ENCODE data around the gene GINS1.

The GINS1 gene

DNA sequence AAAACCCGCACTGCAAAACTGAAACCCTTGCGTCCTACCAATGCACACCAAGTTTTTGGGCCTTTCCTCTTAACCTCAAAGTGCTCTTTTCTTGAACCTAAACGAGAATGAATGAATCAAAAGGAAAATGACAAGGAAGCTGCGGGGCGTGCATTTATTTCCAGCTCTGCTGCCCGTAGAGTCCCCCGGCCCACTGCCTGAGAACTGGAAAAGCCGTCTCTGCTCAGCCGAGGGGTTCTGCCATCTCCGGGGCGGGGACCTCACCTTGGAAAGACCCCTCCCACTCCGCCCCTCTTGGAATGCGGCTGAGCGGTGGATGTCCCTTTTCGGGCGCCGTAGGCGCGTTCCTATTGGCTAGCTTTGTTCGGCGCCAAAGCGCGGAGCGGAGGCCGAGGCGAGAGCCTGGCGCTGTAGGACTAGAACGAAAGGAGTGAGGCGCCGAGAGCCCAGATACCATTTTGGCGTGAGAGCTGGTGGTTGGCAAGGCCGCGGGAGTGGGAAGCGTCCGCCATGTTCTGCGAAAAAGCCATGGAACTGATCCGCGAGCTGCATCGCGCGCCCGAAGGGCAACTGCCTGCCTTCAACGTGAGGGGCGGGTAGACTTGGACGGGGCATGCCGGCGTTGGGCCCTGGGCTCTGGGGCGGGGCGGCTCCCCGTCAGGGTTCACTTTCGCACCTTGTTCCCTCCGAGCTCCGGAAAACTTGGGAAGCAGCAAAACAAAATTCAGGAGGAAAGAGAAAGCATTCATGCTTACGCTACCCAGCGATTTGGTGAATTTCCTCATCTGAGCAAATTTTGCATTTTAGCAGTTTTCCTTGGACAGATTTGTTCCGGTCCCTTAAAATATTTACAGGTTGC is at the start of gene GINS1:
TSS of gene GINS1 (plus strand) at position 363 of the 859 bp plus-strand sequence. CDS start at position 511, 148 bp downstream.
- DNase-seq, result peak; percentile 73 to 80

- DNase-seq, result no peak
These were observed 46.7 kb upstream of the GINS1 start for GRCh38 chr20:25360631-25361286.

- no peak for DNase-seq
These were observed 46.2 kb upstream of the GINS1 start for GRCh38 chr20:25361287-25361683.

GRCh38 chr20:25364180-25364788 is 43.2 kb upstream of the GINS1 start:
- no peak for DNase-seq

GRCh38 chr20:25364879-25365699 is 42.4 kb upstream of the GINS1 start:
- DNase-seq, result no peak

- no peak for DNase-seq
These were observed 38.9 kb upstream of the GINS1 start for GRCh38 chr20:25368526-25368925.

- no peak for DNase-seq
These were observed 38.5 kb upstream of the GINS1 start for GRCh38 chr20:25368976-25369375.

GRCh38 chr20:25369529-25369928 is 37.9 kb upstream of the GINS1 start:
- no peak for DNase-seq

DNA sequence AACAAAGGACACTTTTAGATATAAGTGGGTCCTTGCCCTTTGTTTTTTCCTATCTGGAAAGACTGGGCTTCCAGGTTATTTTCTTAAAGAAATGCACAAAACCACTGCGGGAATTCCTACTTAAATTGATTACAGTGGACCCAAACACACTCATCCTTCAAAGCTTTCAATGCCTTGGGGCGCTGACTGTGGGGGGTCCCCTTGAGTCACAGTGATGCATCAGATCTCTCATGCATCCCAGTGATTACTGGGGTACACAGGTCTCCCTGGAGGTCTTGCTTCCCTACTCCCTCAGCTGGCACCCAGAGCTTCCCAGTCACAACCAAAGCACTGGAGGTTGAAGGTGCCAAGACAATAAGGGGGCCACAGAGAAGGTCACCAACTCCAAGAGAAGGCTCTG is 37.5 kb upstream of the GINS1 start:
- DNase-seq, result no peak

DNA sequence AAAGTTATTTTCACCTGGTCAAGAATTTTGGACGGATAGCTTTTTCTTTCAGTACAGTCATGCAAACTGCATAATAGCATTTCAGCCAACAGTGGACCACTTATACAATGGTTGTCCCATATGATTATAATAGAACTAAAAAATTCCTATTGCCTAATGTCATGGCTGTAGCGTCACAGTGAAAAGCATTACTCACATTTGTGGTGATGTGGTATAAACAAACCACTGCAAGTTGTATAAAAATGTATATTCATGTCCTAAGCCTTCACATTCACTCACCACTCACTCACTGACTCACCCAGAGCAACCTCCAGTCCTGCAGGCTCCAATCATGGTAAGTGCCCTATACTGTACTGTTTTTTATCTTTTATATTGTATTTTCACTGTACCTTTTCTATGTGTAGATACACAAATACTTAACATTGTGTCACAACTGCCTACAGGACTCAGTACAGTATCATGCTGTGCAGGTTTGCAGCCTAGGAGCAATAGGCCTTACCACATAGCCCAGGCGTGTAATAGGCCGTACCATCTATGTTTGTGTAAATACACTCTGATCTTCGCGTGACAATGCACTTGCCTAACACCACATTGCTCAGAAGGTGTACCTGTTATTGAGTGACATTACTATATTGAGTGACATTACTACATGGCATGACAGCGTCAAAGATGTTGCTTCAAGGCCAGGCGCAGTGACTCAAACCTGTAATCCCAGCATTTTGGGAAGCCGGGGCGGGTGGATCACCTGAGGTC is 34.7 kb upstream of the GINS1 start:
- DNase-seq, result no peak

DNA sequence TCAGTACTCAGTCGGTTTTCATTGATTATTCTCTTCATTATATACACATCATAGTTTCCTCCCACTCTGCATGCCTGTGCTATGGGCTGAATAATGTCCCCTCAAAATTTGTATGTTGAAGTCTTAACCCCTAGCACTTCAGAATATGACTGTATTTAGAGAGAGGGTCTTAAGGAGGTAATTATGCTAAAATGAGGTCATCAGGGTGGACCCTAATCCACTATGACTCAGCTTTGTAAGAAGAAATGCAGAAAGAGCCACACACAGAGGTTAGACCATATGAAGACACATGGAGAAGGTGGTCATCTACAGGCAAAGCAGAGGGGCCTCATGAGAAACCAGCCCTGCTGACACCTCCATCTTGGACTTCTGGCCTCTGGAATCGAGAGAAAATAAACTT is 32.6 kb upstream of the GINS1 start:
- no peak for DNase-seq

DNA sequence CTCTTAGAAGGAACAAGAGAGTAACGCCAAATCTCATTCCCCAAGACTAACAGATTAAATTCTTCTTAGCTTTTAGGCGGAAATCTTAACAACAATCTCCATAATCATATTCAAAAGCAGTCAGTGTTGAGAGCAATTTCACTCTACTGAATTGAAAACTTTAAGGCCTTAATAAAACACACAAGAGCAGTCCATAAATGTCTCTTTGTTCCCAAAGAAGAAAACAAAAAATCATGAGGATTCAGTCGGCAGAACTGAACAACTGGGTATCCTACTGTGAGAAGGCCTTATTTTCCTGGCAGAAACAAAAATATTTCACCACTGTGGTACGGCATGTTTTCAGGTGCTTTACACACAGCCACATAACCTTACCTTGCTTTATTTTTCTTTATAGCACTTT is 31.2 kb upstream of the GINS1 start:
- DNase-seq, result no peak

DNA sequence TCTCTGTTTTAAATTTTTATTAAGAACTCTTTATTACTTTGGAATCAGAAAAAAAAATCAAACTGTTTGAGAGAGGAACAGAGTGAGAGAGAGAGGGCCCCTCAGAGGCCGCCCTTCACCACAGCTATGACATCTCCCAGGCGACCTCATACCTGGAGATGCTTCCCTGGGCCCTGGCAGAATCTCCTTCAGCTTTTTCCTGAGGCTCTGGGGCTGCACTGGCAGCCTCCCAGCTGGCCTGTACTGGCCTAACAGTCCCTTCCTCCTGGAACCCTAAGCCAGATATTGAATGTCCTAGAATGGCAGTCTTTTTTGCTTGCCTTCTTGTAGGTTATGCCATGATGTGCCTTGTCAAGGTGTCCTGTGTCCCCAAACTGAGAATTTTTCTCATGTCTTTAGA is 30.6 kb upstream of the GINS1 start:
- no peak for DNase-seq

- DNase-seq, result no peak
These were observed 29.1 kb upstream of the GINS1 start for GRCh38 chr20:25378189-25378883.

- no peak for DNase-seq
These were observed 28.4 kb upstream of the GINS1 start for GRCh38 chr20:25378884-25379733.

DNA sequence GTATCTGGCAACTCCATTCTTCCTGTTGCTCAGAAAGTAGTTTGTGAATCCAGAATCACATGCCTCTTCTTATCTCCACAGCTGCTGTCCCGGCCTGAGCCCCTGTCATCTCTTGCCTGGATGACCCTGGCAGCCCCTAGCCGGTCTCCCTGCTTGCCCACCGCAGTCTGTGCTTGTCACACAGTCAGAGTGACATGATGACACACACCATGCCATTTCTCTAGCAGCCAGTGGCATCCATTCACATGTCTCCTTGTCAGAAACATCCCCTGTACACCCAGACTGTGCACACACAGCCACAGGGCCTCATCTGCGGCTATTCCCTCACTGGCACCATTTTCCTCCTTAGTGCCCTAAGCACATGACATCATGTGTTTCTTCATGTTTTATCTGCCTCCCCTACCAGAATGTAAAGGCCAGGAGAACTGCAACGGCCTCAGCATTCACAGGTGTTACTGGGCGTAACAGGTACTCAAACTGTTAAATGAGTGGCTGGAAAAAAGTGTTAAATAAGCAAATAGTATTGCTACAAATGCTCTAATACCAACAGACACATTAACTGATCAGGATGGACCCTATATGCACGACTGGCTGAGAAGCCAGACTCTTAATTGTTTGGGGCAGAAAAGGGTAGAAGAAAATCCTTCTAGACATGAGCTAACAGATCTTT is 26.4 kb upstream of the GINS1 start:
- no peak for DNase-seq

- DNase-seq, result no peak
These were observed 24.6 kb upstream of the GINS1 start for GRCh38 chr20:25382704-25383370.

GRCh38 chr20:25389401-25389857 is 18.0 kb upstream of the GINS1 start:
- DNase-seq, result no peak

DNA sequence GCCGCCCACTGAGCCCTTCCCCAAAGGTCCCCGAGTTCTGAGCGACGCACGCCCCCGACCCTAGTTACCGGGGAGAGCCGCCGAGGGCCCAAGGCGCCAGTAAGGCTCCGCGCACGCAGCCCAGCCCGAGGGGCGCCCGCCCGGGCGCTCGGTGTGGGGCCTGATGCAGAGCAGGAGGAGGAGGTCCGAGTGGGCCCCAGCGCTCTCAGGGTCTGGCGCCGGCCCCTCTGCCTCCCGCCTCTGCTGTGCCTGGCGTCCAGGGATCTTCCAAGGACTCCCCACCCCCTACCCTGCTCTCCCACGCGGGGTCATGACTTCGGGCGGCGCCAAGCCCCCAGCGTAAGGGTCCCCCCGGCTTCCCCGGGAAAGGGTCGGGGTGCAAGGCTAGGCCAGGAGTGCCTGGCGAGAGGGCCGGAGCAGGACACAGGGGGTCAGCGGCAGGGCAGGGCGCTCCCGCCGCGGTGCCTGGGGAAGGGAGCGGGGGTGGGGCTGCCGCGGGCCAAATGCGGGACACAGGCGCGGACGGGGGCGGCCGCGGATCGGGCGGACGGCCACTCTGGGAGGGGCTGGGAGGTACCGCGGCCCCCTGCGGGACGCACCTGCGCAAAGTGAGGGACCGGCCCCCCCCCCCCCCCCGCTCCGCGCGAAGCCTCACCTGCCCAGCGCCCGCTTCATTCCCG is 17.5 kb upstream of the GINS1 start:
- DNase-seq, result peak; percentile 23
